H1 (cell line): Measurements from ENCODE around the gene NXT1.

ENCODE experiments used
- CBX8 ChIP-seq: fragments of 300-800, 300-1000 bp; sonication (generic); IDR thresholded peaks from 2 replicates; pipeline ENCODE4 v1.7.1; 2016; ENCODE audit warnings: low read depth, low read length, borderline replicate concordance
- CEBPB ChIP-seq: IDR thresholded peaks from 2 replicates; pipeline ENCODE4 v1.6.1; 2012; ENCODE audit warnings: low read depth, low read length
- CTCF ChIP-seq, 3 experiments: IDR thresholded peaks; 1 replicate in 2 of 3; 2 replicates in 1 of 3; pipeline versions ENCODE4 v1.5.1 to v1.6.1; 2011; ENCODE audit warnings: low read length in 3 of 3, mild to moderate bottlenecking in 3 of 3, inconsistent platforms in 2 of 3, low read depth in 1 of 3, moderate library complexity in 1 of 3; ENCODE audit not compliant: insufficient read depth in 1 of 3; ENCODE audit errors: control extremely low read depth in 1 of 3
- HDAC6 ChIP-seq: IDR thresholded peaks from one replicate; pipeline ENCODE4 v1.7.1; 2012; ENCODE audit warnings: low read depth, mild to moderate bottlenecking, inconsistent platforms, low read length, moderate library complexity
- SP1 ChIP-seq: IDR thresholded peaks from 2 replicates; pipeline ENCODE4 v1.6.1; 2011; ENCODE audit warnings: low read depth, low read length

- TF ChIP-seq SP1, result no peak
- TF ChIP-seq CEBPB, result no peak
- TF ChIP-seq HDAC6, result no peak
- no peak for TF ChIP-seq CBX8
- no peak for TF ChIP-seq CTCF (IDR thresholded peaks at IDR 0.05; ENCODE audit: control extremely low read depth in 1 of 3, insufficient read depth in 1 of 3, low read depth in 1 of 3, low read length in 3 of 3)
These were observed 45.5 kb upstream of the NXT1 start for GRCh38 chr20:23305098-23305497.
